HEK293 (cell line): ENCODE results near the gene PXMP2.

ENCODE experiments used
- CTCF ChIP-seq: fragments of 450-650 bp; formaldehyde crosslinking; IDR thresholded peaks from 2 replicates; pipeline ENCODE4 v1.5.1; 2016; ENCODE audit warnings: missing biosample characterization, missing genetic modification characterization
- REST ChIP-seq: fragments of 450-650 bp; formaldehyde crosslinking; IDR thresholded peaks from 2 replicates; pipeline ENCODE4 v1.5.1; 2016; ENCODE audit warnings: missing biosample characterization, missing genetic modification characterization
- ZEB2 ChIP-seq: fragments of 450-650 bp; formaldehyde crosslinking; IDR thresholded peaks from 2 replicates; pipeline ENCODE4 v1.5.1; 2016; ENCODE audit warnings: missing biosample characterization, missing genetic modification characterization
- ZNF692 ChIP-seq: fragments of 450-650 bp; formaldehyde crosslinking; IDR thresholded peaks from 2 replicates; pipeline ENCODE4 v1.5.1; 2016; ENCODE audit warnings: missing biosample characterization, missing genetic modification characterization

GRCh38 chr12:132741620-132742019 is 54.2 kb downstream of the PXMP2 start:
- TF ChIP-seq ZNF692 (tag by site-specific recombination): no peak
- TF ChIP-seq ZEB2 (tag by site-specific recombination): no peak
- no peak for TF ChIP-seq REST (tag by site-specific recombination)
- no peak for TF ChIP-seq CTCF (tag by site-specific recombination)
